Duodenal mucosa (tissue), 2 donors: ENCODE results near the gene CTRB1.
"Not testable (repeated sequence)": the region's sequence is repeated elsewhere in the genome, so short reads cannot be mapped to it uniquely, and the experiment has no call there.

Experiments used
- H3K27ac ChIP-seq: one replicate; pipeline ENCODE4 v1.7.0; 2013; ENCODE audit warnings: low read depth, low read length
- H3K27me3 ChIP-seq, 2 donors: one replicate each; pipeline ENCODE4 v1.7.0; 2013; ENCODE audit warnings: low read length in 2 of 2, control low read depth in 1 of 2; ENCODE audit not compliant: insufficient read depth in 2 of 2, control insufficient read depth in 1 of 2
- H3K36me3 ChIP-seq, 2 donors: one replicate each; pipeline ENCODE4 v1.7.0; 2013; ENCODE audit warnings: low read length in 2 of 2, control low read depth in 1 of 2; ENCODE audit not compliant: insufficient read depth in 2 of 2, control insufficient read depth in 1 of 2
- H3K4me1 ChIP-seq, 2 donors: one replicate each; pipeline ENCODE4 v1.7.0; 2013; ENCODE audit warnings: low read length in 2 of 2, control low read depth in 1 of 2; ENCODE audit not compliant: insufficient read depth in 2 of 2, control insufficient read depth in 1 of 2
- H3K4me3 ChIP-seq, 2 donors: one replicate each; pipeline ENCODE4 v1.7.0; 2013; ENCODE audit warnings: low read length in 2 of 2, low read depth in 1 of 2
- H3K9ac ChIP-seq, 2 donors: one replicate each; pipeline ENCODE4 v1.7.0; 2013; ENCODE audit warnings: low read length in 2 of 2, low read depth in 1 of 2
- H3K9me3 ChIP-seq, 2 donors: one replicate each; pipeline ENCODE4 v1.7.0; 2013; ENCODE audit warnings: low read length in 2 of 2, control low read depth in 1 of 2; ENCODE audit not compliant: control insufficient read depth in 1 of 2

Gene CTRB1

DNA sequence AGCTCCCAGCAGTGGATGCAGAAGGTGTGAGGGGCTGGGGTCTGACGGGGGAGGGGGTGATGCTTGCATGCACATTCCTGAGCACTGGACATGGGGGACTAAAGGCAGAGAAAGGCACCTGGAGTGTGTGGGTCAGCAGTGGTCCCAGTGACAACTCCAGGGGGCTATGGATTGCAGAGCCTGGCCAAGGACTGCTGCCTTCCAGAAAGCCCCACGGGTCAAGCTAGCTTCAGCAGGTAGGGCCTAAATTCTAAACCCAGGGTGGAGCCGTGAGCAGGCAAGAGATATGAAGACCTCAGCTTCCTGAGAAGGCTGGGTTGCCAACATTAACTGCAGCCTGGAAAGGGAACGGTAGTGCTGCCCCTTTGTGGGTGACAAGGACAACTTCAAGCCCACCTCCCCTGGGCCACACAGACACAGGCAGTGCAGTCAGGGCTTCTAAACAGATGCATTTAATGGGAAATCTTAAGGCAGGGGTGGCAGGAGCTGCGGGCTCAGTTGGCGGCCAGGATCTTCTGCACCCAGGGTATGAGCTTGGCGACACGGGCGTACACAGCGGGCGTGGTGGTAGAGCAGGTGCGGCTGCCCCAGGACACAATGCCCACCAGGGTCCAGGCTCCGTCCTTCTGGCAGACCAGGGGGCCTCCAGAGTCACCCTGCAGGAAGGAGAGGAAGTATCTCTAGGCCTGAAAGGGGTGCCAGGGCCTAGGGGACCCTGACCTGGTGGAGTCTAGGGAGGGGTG, 14.9 kb upstream of the CTRB1 start:
- no peaks in the 10 kb centered on the region for H3K9me3 ChIP-seq

DNA sequence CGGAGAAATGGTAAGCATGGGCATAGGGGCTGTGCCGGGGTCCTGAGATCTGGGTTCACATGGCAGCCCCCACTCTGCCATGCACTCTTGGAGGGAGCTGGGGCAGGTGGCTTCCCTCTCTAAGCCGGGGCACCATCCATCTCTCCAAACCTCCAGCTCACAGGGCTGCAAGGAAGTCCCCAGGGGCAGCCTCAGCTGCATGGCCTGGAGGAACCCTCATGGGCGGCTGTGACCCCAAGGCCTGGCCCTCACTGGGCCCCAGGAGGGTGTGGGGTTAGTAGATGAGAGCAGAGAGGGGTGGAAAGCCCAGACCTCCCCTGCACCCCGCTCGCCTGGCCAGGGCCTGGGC, 14.4 kb upstream of the CTRB1 start:
- H3K9me3 ChIP-seq, result no peaks in the 10 kb centered on the region
- no peaks in the 10 kb centered on the region for H3K4me1 ChIP-seq
- no peaks in the 10 kb centered on the region for H3K27me3 ChIP-seq
- no peaks in the 10 kb centered on the region for H3K36me3 ChIP-seq
- no peak overlapping the region for H3K9ac ChIP-seq
- no peak overlapping the region for H3K4me3 ChIP-seq
- no peak overlapping the region for H3K27ac ChIP-seq

More for the DNA sequence above, 14.9 kb upstream of the CTRB1 start:
- H3K9ac ChIP-seq, result no peak overlapping the region
- no peaks in the 10 kb centered on the region for H3K36me3 ChIP-seq
- H3K4me1 ChIP-seq, result no peaks in the 10 kb centered on the region
- H3K27me3 ChIP-seq, result no peaks in the 10 kb centered on the region
- no peak overlapping the region for H3K4me3 ChIP-seq
- no peak overlapping the region for H3K27ac ChIP-seq

DNA sequence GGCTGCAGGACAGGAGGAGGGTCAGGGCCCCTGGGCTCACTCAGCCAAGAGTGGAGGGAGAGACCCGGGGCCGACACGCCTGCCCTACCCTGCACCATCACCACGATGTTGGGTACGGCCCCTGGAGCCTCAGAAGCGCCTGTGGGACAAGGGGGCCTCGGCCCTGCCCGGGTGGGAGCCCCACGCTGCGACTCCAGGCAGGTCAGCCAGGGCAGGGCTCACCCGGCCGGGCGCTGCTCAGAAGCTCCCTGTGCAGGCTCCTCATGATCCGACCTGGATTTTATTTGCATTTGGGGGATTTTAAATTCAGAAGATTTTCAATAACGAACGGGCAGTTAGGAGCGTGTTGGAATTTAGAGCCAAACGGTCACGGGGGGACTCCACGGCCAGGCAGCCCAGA, 13.9 kb upstream of the CTRB1 start:
- not testable (repeated sequence) for H3K27me3 ChIP-seq, H3K36me3 ChIP-seq, H3K4me3 ChIP-seq, H3K27ac ChIP-seq, H3K4me1 ChIP-seq, H3K9ac ChIP-seq, H3K9me3 ChIP-seq

DNA sequence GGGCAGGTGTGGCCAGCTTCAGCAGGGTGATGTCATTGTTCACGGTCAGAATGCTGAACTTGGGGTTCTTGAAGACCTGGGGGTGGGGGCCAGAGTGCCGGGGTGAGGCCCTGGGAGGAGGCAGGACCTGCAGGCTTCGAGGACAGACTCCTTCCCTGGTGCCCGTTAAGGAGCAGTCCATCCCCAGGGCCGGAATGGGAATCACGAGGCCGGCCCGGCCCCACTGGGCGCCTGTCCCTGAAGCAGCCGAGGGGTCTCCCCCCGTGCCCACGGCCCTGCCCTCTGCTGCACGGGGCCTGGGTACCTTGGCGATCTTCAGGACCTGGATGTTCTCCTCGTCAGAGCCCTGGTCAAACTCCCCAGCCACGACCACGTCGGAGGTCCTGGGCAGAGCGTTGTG, 13.3 kb upstream of the CTRB1 start:
- H3K4me1 ChIP-seq, H3K9ac ChIP-seq, H3K9me3 ChIP-seq: not testable (repeated sequence)

DNA sequence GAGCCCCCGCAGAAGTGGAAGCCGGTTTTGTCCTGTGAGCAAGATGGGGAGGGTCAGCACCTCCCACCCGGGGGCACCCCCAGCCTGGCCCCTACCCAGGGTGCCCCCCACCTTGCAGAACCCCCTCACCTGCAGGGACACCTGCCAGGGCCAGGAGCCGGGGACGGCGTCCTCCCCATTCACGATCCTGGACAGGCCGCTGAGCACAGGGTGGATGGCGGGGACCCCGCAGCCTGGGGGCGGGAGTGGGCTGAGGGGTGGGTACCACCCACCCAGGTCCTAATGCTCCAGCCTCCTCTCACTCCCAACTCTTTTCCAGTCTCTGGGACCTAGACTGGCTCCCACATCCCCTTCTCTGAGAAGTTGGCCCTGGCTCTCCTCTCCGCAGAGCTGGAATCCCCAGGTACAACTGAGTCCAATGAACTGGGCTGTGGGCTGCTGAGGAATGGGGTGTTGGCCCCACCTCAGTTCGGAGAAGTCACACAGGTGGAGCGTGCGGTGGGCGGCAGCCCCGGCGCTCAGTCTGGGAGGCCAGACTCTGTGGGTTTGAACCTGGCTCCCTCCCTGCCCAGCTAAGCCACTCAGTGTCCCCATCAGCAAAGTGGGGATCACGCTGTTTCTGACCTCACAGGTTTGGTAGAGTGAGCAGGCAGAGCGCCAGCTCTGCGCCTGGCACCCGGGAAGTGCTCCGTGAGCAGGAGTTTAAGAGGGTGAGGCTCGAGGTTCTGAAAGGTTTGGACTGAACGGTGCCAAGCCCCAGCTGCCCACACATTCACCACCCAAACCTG, 12.6 kb upstream of the CTRB1 start:
- H3K27me3 ChIP-seq, H3K4me1 ChIP-seq, H3K9me3 ChIP-seq, H3K9ac ChIP-seq, H3K27ac ChIP-seq, H3K36me3 ChIP-seq, H3K4me3 ChIP-seq: not testable (repeated sequence)

More for the DNA sequence above, 13.3 kb upstream of the CTRB1 start:
- H3K27ac ChIP-seq, H3K27me3 ChIP-seq, H3K4me3 ChIP-seq, H3K36me3 ChIP-seq: not testable (repeated sequence)

DNA sequence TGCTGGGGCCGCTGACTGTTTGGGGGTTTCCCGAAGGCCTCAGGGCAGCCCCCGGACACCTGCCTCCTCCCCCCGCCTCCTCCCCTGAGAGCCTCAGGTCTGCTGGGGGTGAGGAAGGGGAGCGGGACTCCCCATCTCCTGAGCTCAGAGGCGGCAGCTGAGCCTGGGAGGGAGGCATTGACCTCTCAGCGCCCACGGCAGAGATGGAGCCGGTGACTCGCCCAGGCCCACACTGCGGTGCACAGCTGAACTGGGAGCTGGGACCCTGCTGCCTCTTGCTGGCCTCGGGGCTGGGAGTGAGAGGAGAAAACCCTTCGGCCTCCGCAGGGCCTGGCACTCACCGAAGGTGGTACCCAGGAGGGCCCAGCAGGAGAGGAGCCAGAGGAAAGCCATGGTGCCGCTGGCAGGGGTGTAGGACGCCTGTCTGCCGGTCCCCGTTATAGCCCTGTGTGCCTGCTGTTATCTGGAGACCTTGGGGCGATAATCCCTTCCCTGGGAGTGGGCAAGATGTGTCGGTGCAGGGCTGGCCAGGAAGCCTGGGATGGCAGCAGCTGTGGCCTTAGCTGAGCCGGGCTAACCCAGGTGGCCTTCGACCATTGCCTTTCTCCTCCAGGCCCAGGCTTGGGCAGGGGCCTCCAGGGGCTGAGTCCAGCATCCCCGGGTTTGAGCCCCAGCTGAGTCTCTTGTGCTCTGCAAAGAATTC, 11.9 kb upstream of the CTRB1 start, which contains the start of gene CTRB2:
CTRB2 (minus strand) TSS at position 413 of the 703 bp plus-strand sequence; CDS start at position 393, 20 bp downstream.
- Histone ChIP-seq H3K27ac (no peak within 1 kb of the TSS), H3K9me3 (no peaks in the 10 kb centered on the region), H3K9ac (no peak within 1 kb of the TSS), H3K4me1 (no peaks in the 10 kb centered on the region), H3K36me3 (no peaks in the 10 kb centered on the region), H3K4me3 (no peak within 1 kb of the TSS), H3K27me3 (no peaks in the 10 kb centered on the region)

DNA sequence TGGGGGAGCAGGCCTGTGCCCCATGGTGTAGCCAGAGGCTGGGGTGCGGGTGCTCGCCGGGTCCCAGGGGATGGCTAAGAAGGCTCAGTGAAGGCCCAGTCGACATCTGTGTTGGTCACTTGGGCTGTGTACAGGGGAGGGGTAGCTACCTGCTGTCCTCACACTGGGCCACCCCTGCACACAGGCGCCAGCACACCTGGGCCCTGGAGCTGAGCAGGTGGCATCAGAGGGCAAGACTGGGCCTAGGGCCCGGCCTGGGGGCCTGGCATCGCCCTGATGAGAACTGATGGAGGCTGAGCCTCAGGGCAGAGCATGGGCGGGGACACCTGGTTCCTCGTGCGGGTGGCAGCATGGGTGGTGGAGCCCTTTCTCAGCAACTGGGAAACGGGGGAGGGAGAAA, 11.0 kb upstream of the CTRB1 start:
- Histone ChIP-seq H3K36me3 (no peaks in the 10 kb centered on the region), H3K4me1 (no peaks in the 10 kb centered on the region), H3K27me3 (no peaks in the 10 kb centered on the region), H3K9ac (no peak overlapping the region), H3K4me3 (no peak overlapping the region), H3K9me3 (no peaks in the 10 kb centered on the region), H3K27ac (no peak overlapping the region)

DNA sequence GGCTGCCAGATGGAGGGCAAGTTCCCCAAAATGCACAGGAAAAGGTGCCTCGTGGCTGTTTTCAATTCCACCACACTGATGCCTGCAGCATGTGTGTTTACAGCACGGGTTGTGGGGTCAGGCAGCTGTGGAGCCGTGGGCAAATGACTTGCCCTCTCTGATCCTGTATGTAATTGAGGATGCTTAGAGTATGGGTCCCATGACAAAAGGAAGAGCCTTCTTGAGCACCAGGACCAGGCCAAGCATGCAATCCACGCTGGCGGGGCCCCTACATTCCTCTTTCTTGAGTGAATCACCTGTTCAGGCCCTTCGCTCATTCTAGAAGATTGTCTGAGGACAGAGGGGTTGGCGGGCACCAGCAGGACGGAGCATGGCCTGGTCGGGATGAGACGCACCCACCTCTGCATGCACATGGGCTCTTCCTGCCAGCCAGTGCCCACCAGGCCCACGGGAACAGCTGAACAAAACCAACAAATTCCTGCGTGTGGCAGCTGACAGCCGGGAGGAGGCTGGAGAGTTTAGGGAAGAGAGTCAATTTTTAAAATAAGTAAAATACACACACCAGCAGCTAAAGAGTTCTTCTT, 10.5 kb upstream of the CTRB1 start:
- Histone ChIP-seq H3K9ac (no peak overlapping the region), H3K27me3 (no peaks in the 10 kb centered on the region), H3K4me1 (no peaks in the 10 kb centered on the region), H3K9me3 (no peaks in the 10 kb centered on the region), H3K27ac (no peak overlapping the region), H3K36me3 (no peaks in the 10 kb centered on the region), H3K4me3 (no peak overlapping the region)

DNA sequence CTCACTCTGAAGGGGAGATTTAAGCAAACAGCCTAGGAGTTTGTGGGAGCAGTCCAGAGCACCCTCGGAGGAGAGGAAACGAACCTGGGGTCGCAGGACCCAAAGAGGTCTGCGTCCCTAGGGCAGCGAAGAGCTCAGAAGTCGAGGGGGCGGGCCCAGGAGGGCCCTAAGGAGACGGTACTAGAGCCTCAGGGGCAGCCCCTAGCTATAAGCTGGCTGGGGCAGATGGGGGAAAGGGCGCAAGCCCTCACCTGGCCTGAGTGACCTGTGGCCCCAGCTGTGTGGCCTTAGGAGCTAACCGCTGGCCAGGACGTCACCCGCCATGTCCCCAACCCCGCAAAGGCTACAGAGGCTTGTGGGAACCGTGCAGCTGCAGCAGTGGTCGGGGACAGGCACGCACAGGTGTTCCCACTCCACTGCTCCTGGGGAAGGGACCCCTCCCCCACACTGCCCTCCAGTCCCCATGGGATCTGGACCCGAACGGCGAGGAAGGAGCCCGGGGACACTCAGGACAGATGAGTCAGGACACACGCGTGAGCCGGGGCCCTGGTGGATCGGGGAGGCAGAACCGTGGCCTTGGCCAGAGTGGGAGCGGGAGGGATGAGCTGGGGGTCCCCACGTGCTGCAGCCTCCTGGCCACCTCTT, 9.8 kb upstream of the CTRB1 start:
- Histone ChIP-seq H3K4me1 (no peaks in the 10 kb centered on the region), H3K27me3 (no peaks in the 10 kb centered on the region), H3K27ac (no peak overlapping the region), H3K9me3 (no peaks in the 10 kb centered on the region), H3K9ac (no peak overlapping the region), H3K4me3 (no peak overlapping the region), H3K36me3 (no peaks in the 10 kb centered on the region)
